Glomerular endothelial cell (primary cell): ENCODE measurements around the gene ELF1. TPM values are rescaled to one million over a fixed set of nuclear protein-coding genes. Genes with fewer than 3 reads are reported as not detected.
"Not testable (repeated sequence)": the region's sequence is repeated elsewhere in the genome, so short reads cannot be mapped to it uniquely, and the experiment has no call there.

Source experiments
- DNase-seq: peaks from one replicate; pipeline ENCODE4 v3.0.0-alpha.2; 2011; ENCODE audit warnings: low read depth, low spot score; ENCODE audit errors: extremely low read depth
- total RNA-seq: library from RNA; depleted of rRNA; stranded (reverse); fragments of >200 nt; gene quantifications from 2 replicates; pipeline ENCODE4 v1.2.3, GENCODE V29; 2015

ELF1 gene
- total RNA-seq, 1 donor from 2014 or later: 63.6 TPM

DNA sequence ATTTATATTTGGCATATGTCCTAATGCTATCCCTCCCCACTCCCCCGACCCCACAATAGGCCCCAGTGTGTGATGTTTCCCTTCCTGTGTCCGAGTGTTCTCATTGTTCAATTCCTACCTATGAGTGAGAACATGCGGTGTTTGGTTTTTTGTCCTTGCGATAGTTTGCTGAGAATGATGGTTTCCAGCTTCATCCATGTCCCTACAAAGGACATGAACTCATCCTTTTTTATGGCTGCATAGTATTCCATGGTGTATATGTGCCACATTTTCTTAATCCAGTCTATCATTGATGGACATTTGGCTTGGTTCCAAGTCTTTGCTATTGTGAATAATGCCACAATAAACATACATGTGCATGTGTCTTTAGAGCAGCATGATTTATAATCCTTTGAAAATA, 23.3 kb upstream of the ELF1 start:
- not testable (repeated sequence) for DNase-seq

GRCh38 chr13:41040584-41041334, 21.6 kb upstream of the ELF1 start:
- DNase-seq: no peak

- DNase-seq: no peak
Observed at GRCh38 chr13:41039746-41040145, 20.6 kb upstream of the ELF1 start.

GRCh38 chr13:41036557-41036956, 17.4 kb upstream of the ELF1 start:
- not testable (repeated sequence) for DNase-seq

DNA sequence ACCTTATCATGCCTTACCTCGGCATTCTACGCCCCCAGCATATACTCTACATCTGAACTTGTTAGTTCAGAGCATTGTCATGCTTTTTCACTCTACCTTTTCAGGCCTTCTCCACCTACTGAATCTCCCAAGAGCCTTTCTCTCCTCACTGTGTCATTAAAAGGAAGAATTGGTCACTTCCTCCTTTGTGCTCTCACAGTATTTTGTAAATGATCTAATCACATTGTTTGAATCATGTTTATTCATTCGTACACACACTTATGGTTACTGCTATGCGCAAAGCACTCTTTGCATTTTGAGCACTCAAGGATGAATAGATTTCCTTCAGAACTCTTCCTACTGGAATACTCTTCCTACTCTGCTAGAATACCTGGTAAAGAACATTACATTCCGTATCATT, 15.8 kb upstream of the ELF1 start:
- no peak for DNase-seq

DNA sequence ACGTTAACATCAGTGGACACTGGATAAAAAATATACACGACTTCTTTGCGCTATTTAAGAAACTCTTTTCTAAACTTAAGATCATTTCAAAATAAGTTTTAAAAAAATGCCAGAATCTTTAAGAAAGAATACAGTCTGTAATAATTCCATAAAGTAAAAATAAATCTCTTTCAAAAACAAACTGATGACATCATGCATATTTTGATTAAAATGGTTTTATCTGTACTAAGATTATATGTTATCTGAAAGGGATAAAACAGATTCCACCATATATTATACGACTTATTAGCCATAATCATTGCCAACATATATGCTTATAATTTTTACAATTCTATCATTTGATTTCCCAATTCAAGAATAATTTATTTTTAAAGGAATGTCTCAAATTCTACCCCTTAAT, 15.3 kb upstream of the ELF1 start:
- no peak for DNase-seq

GRCh38 chr13:41032691-41033376, 13.7 kb upstream of the ELF1 start:
- DNase-seq: no peak

GRCh38 chr13:41029629-41030028, 10.5 kb upstream of the ELF1 start:
- no peak for DNase-seq

GRCh38 chr13:41028051-41028450, 8.9 kb upstream of the ELF1 start:
- DNase-seq: no peak

DNA sequence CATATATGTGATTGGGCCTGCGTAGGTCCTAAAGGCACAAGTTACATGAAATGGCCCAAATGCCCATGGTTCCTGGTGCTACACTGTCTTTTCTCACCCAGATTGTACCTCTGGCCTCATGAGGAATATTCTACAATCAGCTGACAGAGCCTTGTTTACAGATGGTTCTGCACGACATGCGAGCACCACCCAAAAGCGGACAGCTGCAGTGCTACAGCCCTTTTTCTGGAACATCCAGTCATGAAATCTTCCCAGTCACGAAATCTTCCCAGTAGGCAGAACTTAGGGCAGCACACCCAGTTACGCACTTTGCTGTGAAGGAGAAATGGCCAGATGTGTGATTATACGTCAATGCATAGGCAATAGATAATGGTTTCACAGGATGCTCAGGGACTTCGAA, 7.7 kb upstream of the ELF1 start:
- no peak for DNase-seq

DNA sequence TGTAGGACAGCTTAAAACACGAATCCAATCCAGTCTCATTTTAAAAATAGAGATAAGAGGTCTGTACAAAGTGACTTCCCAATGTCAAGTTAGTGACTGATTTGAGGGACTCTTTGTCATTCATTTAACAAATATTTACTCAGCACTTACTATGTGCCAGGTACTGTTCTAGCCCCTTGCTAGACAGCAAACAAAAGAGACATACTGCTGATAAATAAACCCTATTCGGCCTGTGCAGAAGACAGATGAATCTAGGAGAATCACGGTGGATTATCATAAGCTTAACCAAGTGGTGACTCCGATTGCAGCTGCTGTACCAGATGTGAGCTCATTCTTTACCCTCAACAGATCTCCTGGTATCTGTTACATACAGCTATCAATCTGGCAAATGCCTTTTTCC, 6.4 kb upstream of the ELF1 start:
- DNase-seq: no peak

- no peak for DNase-seq
Observed at GRCh38 chr13:41019578-41020347, 647 bp upstream of the ELF1 start.

- no peak for DNase-seq
Observed at GRCh38 chr13:41018602-41018948, 541 bp downstream of the ELF1 start.

GRCh38 chr13:41017817-41018601, 1.1 kb downstream of the ELF1 start:
- DNase-seq: no peak

- DNase-seq: no peak
Observed at GRCh38 chr13:41017159-41017558, 2.0 kb downstream of the ELF1 start.

DNA sequence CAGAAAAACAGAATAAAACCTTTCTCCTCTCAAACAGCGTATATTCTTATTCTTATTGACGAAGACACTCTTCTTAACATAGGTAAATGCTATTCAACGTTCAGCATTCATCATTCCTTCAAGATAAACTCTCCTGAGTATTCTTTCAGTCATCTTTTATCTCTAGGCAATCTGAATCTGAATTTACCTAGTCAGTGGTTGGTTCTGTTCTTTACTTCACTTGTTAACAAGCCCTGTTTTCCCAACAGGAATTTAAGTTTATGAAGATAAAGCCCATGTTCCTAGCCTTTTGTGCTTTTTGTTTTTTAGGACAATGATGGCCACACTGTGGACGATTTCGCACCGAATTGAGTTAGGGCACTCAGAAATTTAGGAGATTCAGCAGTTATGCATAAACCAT, 3.2 kb downstream of the ELF1 start:
- no peak for DNase-seq

DNA sequence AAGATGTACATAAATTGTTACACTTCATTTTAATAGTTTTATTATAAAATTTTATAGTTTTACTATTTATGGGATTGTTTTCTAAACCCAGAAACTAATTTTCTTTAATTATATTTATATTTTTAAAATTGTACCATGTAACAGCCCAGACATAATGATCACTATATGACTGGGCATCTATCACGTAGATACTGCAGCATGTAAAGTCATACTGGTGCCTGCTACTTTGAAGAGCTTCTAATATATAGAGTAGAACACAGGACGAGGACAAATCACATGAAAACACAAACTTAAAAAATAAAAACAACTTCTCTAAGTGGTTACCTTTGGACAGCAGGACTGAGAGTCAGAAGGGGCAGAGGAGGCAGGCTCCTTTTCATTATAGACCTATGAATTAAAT, 5.3 kb downstream of the ELF1 start:
- DNase-seq: no peak

DNA sequence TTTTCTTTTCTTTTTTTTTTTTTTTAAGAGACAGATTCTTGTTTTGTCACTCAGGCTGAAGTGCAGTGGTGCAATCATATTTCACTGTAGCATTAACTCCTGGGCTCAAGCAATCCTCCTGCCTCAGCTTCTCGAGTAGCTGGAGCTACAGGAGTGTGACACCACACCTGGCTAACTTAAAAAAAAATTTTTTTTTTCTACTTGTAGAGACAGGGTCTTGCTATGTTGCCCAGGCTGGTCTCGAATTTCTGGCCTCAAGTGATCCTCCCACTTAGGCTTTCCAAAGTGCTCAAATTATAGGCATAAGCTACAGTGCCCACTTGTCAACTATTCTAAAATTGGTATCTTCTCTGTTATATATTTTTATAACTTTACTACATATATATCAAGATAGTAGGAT, 6.6 kb downstream of the ELF1 start:
- DNase-seq: no peak

DNA sequence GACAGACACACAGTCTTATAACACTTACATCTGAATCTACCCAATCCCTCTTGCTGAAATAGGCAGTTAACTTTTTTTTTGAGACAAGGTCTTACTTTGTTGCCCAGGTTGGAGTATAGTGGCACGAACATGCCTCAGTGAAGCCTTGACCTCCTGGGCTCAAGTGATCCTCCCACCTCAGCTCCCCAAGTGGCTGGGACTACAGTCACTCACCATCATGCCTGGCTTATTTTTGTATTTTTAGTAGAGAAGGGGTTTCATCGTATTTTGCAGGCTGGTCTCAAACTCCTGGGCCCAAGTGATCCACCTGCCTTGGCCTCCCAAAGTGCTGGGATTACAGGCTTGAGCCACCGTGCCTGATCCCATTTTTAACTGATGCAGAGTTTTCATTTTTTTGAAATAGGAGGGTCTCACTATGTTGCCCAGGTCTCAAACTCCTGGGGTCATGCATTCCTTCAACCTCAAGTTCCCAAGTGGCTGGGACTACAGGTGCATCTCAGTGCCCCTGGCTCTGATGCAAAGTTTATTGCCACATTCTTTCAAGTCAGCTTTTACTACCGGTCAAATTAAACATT, 7.6 kb downstream of the ELF1 start:
- no peak for DNase-seq

DNA sequence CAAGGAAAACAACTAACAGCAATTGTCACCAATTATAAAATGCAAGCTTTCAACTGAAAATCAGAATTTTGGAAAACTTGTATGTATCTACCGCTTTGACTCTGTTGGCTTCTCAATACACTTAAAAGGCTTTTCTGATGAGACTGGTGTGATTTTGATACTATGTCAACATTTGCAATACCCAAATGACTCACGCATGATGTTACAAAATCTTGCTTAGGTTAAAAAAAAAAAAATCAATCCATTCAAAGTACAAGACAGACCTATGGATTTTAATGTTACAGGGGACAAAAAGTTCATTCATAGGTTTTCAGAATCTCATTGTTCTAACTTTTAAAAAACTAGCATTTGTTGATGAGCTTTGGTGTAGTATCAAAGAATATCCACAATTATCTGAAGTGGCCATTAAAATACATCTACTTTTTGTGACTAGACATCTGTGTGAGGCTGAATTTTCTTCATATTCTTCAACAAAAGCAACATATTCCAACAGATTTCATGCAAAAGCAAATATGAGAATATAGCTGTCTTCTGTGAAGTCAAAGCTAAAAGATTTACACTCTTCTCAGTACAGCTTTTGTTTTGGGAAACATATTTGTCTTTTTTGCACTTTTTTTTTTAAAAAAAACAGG, 10.7 kb downstream of the ELF1 start:
- DNase-seq: no peak
